ENCODE data around the gene UBXN1. TPM values are rescaled to one million over a fixed set of nuclear protein-coding genes. Genes with fewer than 3 reads are reported as not detected.
A peak's percentile ranks its signal among the peaks of the same experiment; 100 is the strongest.

UBXN1 gene
- total RNA-seq, 4 donors from 2014 or later: 194 to 275 (median 235) TPM

DNA sequence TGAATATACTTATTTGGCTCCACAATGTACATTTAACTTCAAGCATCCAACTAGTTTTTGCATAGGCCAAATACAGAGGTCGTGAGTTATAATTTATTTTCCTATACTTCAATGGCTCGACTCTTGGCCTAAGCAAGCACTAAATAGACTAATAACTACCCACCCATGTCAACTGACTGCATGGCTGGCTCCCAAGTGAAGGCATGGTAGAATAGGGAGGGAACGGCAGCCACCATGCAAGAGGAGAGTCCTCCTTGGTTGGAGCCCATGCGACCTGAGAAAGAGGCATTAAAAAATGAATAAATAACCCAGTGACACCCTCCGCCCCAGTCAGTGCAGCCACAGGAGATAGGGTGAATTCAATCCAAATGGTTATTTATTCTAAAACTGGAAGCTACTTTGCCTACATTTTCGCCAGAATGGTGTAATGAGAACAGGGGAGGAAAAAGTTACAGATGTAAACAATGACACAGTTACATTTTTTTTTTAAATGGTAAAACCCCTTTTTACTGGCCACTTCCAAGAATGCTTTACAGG lies 33.5 kb upstream of the UBXN1 start:
- no peak for DNase-seq (ENCODE audit: low spot score in 2 of 2)
- intact Hi-C loops (cut with DNase I; ENCODE audit: low total_unique reads): no loop called here
- TF ChIP-seq POLR2A (IDR thresholded peaks at IDR 0.05): no peak
- no peak for TF ChIP-seq CTCF (IDR thresholded peaks at IDR 0.05)
- 78 to 80% methylated on average over 6 of the region's 6 CpGs for WGBS, 2 donors
- no peak overlapping the region for H3K4me3 ChIP-seq (ENCODE audit: low read depth, poor library complexity, severe bottlenecking)

DNA sequence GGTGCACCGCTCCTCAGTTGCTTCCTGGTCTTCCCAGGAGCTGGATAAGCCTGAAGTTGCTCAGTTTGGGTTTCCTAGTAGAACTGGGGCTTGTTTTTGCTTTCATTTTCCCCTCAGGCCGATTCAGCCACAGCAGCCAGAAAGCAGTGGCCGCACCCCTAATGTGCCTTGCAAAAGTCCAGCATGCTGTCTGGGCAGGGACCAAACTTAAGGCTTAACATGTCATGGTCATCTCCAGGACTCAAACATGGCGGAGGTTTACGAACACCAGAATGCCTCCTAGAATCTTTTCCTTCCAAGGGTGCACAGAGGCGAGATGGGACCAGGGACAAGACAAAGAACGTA lies 31.1 kb upstream of the UBXN1 start:
- no peak for DNase-seq (ENCODE audit: low spot score in 2 of 2)
- intact Hi-C loops (cut with DNase I; ENCODE audit: low total_unique reads): no loop called here
- H3K4me3 ChIP-seq (ENCODE audit: low read depth, poor library complexity, severe bottlenecking): peak overlapping the region; percentile 28
- no peak for TF ChIP-seq POLR2A (IDR thresholded peaks at IDR 0.05)
- no peak for TF ChIP-seq CTCF (IDR thresholded peaks at IDR 0.05)
- WGBS, 2 donors: 56 to 59% methylated on average over 7 of the region's 7 CpGs

DNA sequence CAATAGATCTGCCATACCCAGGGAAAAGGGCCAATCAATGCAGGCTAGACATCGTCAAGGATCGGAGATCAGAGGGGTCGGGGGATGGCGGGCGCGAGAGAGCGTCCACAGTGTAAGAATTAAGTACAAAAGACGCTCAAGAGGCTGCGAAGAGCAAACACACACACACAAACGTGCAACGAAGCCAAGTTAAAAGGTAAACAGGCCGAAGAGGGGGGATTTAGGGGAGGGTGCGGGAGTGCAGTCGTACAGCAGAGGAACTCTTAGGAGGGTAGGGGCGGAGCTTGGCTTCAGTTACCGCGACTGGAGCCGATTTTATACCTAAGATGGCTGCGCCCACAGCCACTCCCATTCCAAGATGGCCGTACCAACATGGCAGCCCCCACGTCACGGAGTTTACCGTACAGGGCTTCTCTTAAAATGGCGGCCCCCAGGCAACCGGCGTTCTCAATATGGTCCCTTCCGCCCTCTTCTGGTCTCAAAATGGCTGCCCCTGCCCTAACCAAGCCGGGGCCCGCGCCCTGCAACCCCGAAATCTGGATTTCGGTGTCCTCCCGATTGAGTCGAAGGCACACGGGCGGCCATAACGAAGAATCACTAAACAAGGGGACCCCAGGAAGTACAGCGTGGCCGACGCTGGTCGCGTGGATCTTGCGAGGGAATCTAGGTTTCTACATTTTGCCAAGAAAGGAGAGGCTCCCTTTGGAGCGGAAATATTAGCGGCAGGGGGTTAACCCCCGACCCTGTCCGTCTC lies 30.6 kb upstream of the UBXN1 start:
- peak; percentile 99 for DNase-seq (ENCODE audit: low spot score in 2 of 2)
- no peak for TF ChIP-seq CTCF (IDR thresholded peaks at IDR 0.05)
- TF ChIP-seq POLR2A (IDR thresholded peaks at IDR 0.05): no peak
- peak overlapping the region; percentile 28 for H3K4me3 ChIP-seq (ENCODE audit: low read depth, poor library complexity, severe bottlenecking)
- WGBS, 2 donors: 0 to 2% methylated on average over 47 of the region's 47 CpGs
- intact Hi-C loops (cut with DNase I; ENCODE audit: low total_unique reads): loop anchor here (10.0 kb wide), 1 partner anchor 325 kb away; no protein-coding TSS in a partner anchor

DNA sequence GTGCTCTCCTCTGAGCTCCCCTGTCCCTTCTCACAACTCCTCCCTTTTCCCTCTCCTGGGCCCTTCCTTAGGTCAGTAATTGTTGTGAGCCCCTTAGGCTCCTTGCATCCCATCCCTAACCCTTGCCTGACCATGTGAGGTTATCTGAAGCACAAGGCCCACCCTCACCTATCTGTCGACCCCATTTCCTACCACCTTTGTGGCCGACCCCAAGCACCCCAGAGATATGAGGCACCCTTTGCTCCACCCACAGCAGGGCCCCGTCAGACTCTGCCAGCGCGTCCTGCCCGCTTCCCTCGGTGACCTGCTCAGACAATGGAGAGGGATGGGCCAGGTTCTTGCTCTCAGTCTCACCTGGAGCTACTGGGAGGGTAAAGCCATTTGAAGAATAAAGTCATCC lies 29.9 kb upstream of the UBXN1 start:
- DNase-seq (ENCODE audit: low spot score in 2 of 2): peak in 1 of 2 donors; percentile 39
- TF ChIP-seq CTCF (IDR thresholded peaks at IDR 0.05): no peak
- no peak for TF ChIP-seq POLR2A (IDR thresholded peaks at IDR 0.05)
- H3K4me3 ChIP-seq (ENCODE audit: low read depth, poor library complexity, severe bottlenecking): peak overlapping the region; percentile 28
- WGBS, 2 donors: 0 to 2% methylated on average over 7 of the region's 7 CpGs
- intact Hi-C loops (cut with DNase I; ENCODE audit: low total_unique reads): loop anchor here (10.0 kb wide), 1 partner anchor 324 kb away; no protein-coding TSS in a partner anchor

DNA sequence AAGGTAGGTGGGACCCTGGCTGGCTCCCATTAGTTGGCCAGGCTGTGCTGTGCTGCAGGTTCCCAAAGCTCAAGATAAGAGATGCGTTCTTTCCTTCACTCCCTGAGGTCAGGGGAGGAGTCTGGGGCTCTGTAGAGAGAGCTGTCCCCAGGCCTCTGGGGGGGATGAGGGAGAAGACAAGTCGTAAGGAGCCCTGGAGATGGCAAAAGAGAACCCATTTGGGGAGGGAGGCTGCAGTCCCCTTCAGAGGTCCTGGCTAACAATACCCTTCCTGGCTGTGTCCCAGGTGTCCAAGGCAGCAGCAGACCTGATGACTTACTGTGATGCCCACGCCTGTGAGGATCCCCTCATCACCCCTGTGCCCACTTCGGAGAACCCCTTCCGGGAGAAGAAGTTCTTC lies 29.5 kb upstream of the UBXN1 start:
- 68 to 75% methylated on average over 5 of the region's 5 CpGs for WGBS, 2 donors
- intact Hi-C loops (cut with DNase I; ENCODE audit: low total_unique reads): loop anchor here (10.0 kb wide), 1 partner anchor 324 kb away; no protein-coding TSS in a partner anchor
- TF ChIP-seq CTCF (IDR thresholded peaks at IDR 0.05) (no peak), POLR2A (IDR thresholded peaks at IDR 0.05) (no peak)

More for the DNA sequence above, 29.5 kb upstream of the UBXN1 start:
- no peak for DNase-seq (ENCODE audit: low spot score in 2 of 2)
- H3K4me3 ChIP-seq (ENCODE audit: low read depth, poor library complexity, severe bottlenecking): no peak overlapping the region
